ENCODE data around the gene LSMEM2. TPM values are rescaled to one million over a fixed set of nuclear protein-coding genes. Genes with fewer than 3 reads are reported as not detected.

LSMEM2 gene
- total and polyA plus RNA-seq, 9 of the 15 experiments (the other 6 are each of a cell fraction or from before 2014, with no cell fraction given): not detected

DNA sequence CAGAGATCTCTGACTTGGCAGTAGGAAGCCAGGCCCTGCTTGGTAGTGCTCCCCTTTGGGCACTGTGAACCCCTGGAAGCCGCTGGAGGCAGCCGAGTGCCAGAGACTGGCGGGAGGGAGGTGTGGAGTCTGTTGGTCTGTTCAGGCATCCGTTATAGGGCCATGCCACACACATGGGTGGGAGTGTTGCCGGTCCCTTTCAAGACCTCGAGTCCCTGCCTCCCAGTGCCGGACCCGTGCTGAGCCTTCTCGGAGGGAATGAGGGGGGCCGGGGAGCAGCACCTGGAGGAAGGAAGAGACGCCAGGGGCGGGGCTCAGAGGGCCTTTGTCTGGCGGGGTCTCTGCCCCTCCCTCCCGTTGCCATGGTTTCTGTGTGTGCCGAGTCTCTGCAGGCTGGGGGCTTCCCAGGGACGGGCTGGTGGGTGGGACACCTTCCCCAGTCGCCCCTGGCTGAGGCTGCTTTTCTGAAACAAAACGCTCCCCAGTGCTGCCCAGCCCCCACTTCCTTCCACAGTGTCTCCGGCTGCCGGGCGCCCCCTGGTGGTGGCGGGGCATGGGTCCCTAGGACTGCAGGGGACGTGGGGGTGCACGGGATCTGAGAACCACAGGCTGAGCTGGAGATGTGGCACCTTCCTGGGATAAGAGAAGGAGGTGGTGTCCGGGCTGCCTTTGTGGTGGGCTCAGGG lies 32.9 kb upstream of the LSMEM2 start (continued):
- TF ChIP-seq, protein P1, sequence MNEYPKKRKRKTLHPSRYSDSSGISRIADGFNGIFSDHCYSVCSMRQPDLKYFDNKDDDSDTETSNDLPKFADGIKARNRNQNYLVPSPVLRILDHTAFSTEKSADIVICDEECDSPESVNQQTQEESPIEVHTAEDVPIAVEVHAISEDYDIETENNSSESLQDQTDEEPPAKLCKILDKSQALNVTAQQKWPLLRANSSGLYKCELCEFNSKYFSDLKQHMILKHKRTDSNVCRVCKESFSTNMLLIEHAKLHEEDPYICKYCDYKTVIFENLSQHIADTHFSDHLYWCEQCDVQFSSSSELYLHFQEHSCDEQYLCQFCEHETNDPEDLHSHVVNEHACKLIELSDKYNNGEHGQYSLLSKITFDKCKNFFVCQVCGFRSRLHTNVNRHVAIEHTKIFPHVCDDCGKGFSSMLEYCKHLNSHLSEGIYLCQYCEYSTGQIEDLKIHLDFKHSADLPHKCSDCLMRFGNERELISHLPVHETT (CRISPR knock-in tag; conservative IDR thresholded peaks at IDR 0.05 in 1 of 2, IDR thresholded peaks at IDR 0.05 in 1 of 2): peak in 1 of 2 experiments; percentile 41; a peak in 1 of 4 replicates
- TF ChIP-seq ZFX (CRISPR knock-in tag; IDR thresholded peaks at IDR 0.05): 0 out of 2 replicates have a peak, but pooled peaks have one; percentile 31
- TF ChIP-seq, protein P2, sequence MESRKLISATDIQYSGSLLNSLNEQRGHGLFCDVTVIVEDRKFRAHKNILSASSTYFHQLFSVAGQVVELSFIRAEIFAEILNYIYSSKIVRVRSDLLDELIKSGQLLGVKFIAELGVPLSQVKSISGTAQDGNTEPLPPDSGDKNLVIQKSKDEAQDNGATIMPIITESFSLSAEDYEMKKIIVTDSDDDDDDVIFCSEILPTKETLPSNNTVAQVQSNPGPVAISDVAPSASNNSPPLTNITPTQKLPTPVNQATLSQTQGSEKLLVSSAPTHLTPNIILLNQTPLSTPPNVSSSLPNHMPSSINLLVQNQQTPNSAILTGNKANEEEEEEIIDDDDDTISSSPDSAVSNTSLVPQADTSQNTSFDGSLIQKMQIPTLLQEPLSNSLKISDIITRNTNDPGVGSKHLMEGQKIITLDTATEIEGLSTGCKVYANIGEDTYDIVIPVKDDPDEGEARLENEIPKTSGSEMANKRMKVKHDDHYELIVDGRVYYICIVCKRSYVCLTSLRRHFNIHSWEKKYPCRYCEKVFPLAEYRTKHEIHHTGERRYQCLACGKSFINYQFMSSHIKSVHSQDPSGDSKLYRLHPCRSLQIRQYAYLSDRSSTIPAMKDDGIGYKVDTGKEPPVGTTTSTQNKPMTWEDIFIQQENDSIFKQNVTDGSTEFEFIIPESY (CRISPR knock-in tag; IDR thresholded peaks at IDR 0.05): 0 out of 2 replicates have a peak, but pooled peaks have one; percentile 62
- TF ChIP-seq CCNT2 (IDR thresholded peaks at IDR 0.05; ENCODE audit: borderline replicate concordance, extremely low read depth, insufficient read length, low read depth, low read length): peak; percentile 34
- 0 out of 2 replicates have a peak, but pooled peaks have one; percentile 43 for TF ChIP-seq TOE1 (IDR thresholded peaks at IDR 0.05; ENCODE audit: borderline replicate concordance)
- no peak for TF ChIP-seq TOE1 (CRISPR knock-in tag; IDR thresholded peaks at IDR 0.05; ENCODE audit: borderline replicate concordance, low read depth)
- TF ChIP-seq BHLHE40 (IDR thresholded peaks at IDR 0.05; ENCODE audit: low read length): peak; percentile 85
- 0 out of 2 replicates have a peak, but pooled peaks have one; percentile 15 for TF ChIP-seq SMARCE1 (IDR thresholded peaks at IDR 0.05)
- peak; percentile 69 for TF ChIP-seq CC2D1A (IDR thresholded peaks at IDR 0.05)
- TF ChIP-seq ADNP (tag; IDR thresholded peaks at IDR 0.05): no peak
- TF ChIP-seq, protein P3, sequence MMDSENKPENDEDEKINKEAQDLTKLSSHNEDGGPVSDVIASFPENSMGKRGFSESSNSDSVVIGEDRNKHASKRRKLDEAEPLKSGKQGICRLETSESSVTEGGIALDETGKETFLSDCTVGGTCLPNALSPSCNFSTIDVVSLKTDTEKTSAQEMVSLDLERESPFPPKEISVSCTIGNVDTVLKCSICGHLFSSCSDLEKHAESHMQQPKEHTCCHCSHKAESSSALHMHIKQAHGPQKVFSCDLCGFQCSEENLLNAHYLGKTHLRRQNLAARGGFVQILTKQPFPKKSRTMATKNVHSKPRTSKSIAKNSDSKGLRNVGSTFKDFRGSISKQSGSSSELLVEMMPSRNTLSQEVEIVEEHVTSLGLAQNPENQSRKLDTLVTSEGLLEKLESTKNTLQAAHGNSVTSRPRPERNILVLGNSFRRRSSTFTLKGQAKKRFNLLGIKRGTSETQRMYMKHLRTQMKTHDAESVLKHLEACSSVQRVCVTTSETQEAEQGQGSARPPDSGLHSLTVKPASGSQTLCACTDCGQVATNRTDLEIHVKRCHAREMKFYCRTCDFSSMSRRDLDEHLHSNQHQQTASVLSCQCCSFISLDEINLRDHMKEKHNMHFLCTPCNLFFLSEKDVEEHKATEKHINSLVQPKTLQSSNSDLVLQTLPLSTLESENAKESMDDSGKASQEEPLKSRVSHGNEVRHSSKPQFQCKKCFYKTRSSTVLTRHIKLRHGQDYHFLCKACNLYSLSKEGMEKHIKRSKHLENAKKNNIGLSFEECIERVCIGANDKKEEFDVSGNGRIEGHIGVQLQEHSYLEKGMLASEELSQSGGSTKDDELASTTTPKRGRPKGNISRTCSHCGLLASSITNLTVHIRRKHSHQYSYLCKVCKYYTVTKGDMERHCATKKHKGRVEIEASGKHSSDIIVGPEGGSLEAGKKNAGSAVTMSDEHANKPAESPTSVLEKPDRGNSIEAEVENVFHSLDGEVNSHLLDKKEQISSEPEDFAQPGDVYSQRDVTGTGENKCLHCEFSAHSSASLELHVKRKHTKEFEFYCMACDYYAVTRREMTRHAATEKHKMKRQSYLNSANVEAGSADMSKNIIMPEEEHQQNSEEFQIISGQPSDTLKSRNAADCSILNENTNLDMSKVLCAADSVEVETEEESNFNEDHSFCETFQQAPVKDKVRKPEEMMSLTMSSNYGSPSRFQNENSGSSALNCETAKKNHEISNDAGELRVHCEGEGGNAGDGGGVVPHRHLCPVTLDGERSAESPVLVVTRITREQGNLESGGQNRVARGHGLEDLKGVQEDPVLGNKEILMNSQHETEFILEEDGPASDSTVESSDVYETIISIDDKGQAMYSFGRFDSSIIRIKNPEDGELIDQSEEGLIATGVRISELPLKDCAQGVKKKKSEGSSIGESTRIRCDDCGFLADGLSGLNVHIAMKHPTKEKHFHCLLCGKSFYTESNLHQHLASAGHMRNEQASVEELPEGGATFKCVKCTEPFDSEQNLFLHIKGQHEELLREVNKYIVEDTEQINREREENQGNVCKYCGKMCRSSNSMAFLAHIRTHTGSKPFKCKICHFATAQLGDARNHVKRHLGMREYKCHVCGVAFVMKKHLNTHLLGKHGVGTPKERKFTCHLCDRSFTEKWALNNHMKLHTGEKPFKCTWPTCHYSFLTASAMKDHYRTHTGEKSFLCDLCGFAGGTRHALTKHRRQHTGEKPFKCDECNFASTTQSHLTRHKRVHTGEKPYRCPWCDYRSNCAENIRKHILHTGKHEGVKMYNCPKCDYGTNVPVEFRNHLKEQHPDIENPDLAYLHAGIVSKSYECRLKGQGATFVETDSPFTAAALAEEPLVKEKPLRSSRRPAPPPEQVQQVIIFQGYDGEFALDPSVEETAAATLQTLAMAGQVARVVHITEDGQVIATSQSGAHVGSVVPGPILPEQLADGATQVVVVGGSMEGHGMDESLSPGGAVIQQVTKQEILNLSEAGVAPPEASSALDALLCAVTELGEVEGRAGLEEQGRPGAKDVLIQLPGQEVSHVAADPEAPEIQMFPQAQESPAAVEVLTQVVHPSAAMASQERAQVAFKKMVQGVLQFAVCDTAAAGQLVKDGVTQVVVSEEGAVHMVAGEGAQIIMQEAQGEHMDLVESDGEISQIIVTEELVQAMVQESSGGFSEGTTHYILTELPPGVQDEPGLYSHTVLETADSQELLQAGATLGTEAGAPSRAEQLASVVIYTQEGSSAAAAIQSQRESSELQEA (IDR thresholded peaks at IDR 0.05; ENCODE audit: low read depth): peak; percentile 60
- TF ChIP-seq ZBED1 (IDR thresholded peaks at IDR 0.05): 0 out of 2 replicates have a peak, but pooled peaks have one; percentile 52
- TF ChIP-seq SMAD2 (IDR thresholded peaks at IDR 0.05; ENCODE audit: low read depth, low read length): no peak
- TF ChIP-seq ZNF79 (CRISPR knock-in tag; IDR thresholded peaks at IDR 0.05; ENCODE audit: low read depth): no peak
- peak; percentile 43 for TF ChIP-seq ETV1 (tag; conservative IDR thresholded peaks at IDR 0.05; ENCODE audit: low read depth)
- TF ChIP-seq SMAD4 (CRISPR knock-in tag; conservative IDR thresholded peaks at IDR 0.05): 0 out of 2 replicates have a peak, but pooled peaks have one; percentile 50
